ENCODE results near the gene HS3ST3B1. TPM values are rescaled to one million over a fixed set of nuclear protein-coding genes. Genes with fewer than 3 reads are reported as not detected.

Gene HS3ST3B1
- total and polyA plus RNA-seq, 2 of the 4 experiments (the other 2 are of a cell fraction) = 3.1 to 4.3 TPM

DNA sequence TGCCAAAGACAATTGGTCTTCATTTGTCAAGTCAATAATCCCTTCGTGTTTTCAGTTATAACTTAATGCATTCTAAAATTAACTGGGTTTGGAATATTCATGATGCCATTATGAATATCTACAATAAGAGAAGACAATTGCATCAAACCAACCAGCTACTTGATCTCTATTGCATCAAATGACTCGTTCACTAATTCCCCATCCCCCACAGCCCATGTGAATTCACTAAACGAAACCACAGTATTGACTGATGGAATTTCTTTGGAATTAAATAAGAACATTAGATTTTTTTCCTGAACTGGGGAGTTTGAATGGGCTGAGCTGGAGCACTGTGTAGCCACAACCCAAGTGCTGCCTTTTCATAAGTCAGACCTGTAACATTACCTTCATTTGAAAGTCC, 65.3 kb downstream of the HS3ST3B1 start:
- H3K9ac ChIP-seq (ENCODE audit: low read depth, low read length) = no peak overlapping the region
- no peak overlapping the region for H4K8ac ChIP-seq (ENCODE audit: low read depth in 2 of 2, low read length in 2 of 2)
- H3K79me1 ChIP-seq (ENCODE audit: low read depth in 1 of 2, low read length in 2 of 2) = no peaks in the 10 kb centered on the region
- no peak for ATAC-seq (ENCODE audit: low read depth)
- no TSS peak for BruUV-seq (replicated peaks)
- no peak overlapping the region for H3K56ac ChIP-seq (ENCODE audit: extremely low read depth, insufficient read depth, low read length)
- H3K18ac ChIP-seq (ENCODE audit: low read depth, low read length) = no peak overlapping the region
- H3K4me1 ChIP-seq (ENCODE audit: control insufficient read depth, insufficient read depth, low read length) = no peaks in the 10 kb centered on the region; the same call in 1 of the 2 replicates
- no peaks in the 10 kb centered on the region for H3K36me3 ChIP-seq (ENCODE audit: control insufficient read depth, insufficient read depth, low read length)
- H3K9me1 ChIP-seq (ENCODE audit: insufficient read depth, low read length) = no peaks in the 10 kb centered on the region
- no peak overlapping the region for H2AFZ ChIP-seq (replicated peaks; ENCODE audit: low read length, poor library complexity)
- no peak overlapping the region for H4K91ac ChIP-seq (ENCODE audit: insufficient read depth, low read depth, low read length)
- no peak overlapping the region for H2BK5ac ChIP-seq (ENCODE audit: low read depth, low read length, poor library complexity, severe bottlenecking)
- no peak overlapping the region for H4K5ac ChIP-seq (ENCODE audit: low read depth, low read length)
- H4K20me1 ChIP-seq (ENCODE audit: insufficient read depth, low read length) = no peaks in the 10 kb centered on the region
- H2BK20ac ChIP-seq (ENCODE audit: low read depth, low read length) = no peak overlapping the region
- no peak overlapping the region for H3K4me2 ChIP-seq (ENCODE audit: low read depth, low read length)
- intact Hi-C loops (cut with micrococcal nuclease) = no loop called here
- TF ChIP-seq RAD21 (IDR thresholded peaks at IDR 0.05; ENCODE audit: low read length) (no peak), NFE2L2 (IDR thresholded peaks at IDR 0.05; ENCODE audit: low read depth, low read length) (no peak), MAZ (IDR thresholded peaks at IDR 0.05; ENCODE audit: borderline replicate concordance, low read depth, low read length) (no peak), CEBPB (IDR thresholded peaks at IDR 0.05; ENCODE audit: low read depth, low read length) (no peak), RFX5 (IDR thresholded peaks at IDR 0.05; ENCODE audit: low read depth, low read length) (no peak), BHLHE40 (IDR thresholded peaks at IDR 0.05; ENCODE audit: low read depth, low read length) (no peak)
- TF ChIP-seq, protein P1, sequence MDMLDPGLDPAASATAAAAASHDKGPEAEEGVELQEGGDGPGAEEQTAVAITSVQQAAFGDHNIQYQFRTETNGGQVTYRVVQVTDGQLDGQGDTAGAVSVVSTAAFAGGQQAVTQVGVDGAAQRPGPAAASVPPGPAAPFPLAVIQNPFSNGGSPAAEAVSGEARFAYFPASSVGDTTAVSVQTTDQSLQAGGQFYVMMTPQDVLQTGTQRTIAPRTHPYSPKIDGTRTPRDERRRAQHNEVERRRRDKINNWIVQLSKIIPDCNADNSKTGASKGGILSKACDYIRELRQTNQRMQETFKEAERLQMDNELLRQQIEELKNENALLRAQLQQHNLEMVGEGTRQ (IDR thresholded peaks at IDR 0.05; ENCODE audit: low read depth, low read length) = no peak
- TF ChIP-seq, protein P2, sequence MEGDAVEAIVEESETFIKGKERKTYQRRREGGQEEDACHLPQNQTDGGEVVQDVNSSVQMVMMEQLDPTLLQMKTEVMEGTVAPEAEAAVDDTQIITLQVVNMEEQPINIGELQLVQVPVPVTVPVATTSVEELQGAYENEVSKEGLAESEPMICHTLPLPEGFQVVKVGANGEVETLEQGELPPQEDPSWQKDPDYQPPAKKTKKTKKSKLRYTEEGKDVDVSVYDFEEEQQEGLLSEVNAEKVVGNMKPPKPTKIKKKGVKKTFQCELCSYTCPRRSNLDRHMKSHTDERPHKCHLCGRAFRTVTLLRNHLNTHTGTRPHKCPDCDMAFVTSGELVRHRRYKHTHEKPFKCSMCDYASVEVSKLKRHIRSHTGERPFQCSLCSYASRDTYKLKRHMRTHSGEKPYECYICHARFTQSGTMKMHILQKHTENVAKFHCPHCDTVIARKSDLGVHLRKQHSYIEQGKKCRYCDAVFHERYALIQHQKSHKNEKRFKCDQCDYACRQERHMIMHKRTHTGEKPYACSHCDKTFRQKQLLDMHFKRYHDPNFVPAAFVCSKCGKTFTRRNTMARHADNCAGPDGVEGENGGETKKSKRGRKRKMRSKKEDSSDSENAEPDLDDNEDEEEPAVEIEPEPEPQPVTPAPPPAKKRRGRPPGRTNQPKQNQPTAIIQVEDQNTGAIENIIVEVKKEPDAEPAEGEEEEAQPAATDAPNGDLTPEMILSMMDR (conservative IDR thresholded peaks at IDR 0.05; ENCODE audit: low read depth, low read length) = no peak
- H3K14ac ChIP-seq (replicated peaks; ENCODE audit: low read depth, low read length) = no peak overlapping the region
- no peak overlapping the region for H3K27ac ChIP-seq (ENCODE audit: insufficient read depth, low read length)
- in situ Hi-C loops (cut with MboI; ENCODE audit: low sequenced_read_pairs) = no loop called here
- H2BK120ac ChIP-seq (ENCODE audit: low read depth, low read length) = no peak overlapping the region
- H2AK9ac ChIP-seq (replicated peaks; ENCODE audit: low read depth, low read length, poor library complexity) = no peak overlapping the region
- no peak overlapping the region for H3K23ac ChIP-seq (ENCODE audit: low read depth, low read length)
- dilution Hi-C loops (cut with HindIII; ENCODE audit: low sequenced_read_pairs, unreplicated experiment) = no loop called here
- ChIA-PET CTCF (no interaction called here), POLR2A (ENCODE audit: unreplicated experiment) (no interaction called here)
- H3K27me3 ChIP-seq (ENCODE audit: control insufficient read depth, insufficient read depth, low read length) = no peaks in the 10 kb centered on the region
- no peaks in the 10 kb centered on the region for H3K9me3 ChIP-seq (ENCODE audit: control insufficient read depth, insufficient read depth, low read length)
- no peak overlapping the region for H2AK5ac ChIP-seq (ENCODE audit: low read depth, low read length)
- no peak overlapping the region for H2BK15ac ChIP-seq (ENCODE audit: low read depth, low read length)
- H3K4me3 ChIP-seq (ENCODE audit: insufficient read depth, low read depth, low read length) = no peak overlapping the region
- no peak for DNase-seq
- H3K4ac ChIP-seq (ENCODE audit: low read depth, low read length) = no peak overlapping the region
- no CpG with 5 or more reads among the region's 3 CpGs for WGBS, 2 experiments (ENCODE audit: extremely low coverage in 2 of 2, insufficient read length in 1 of 2)
